Astrocyte (in vitro differentiated cells and primary cell): ENCODE data around the gene SEMA6A. TPM values are rescaled to one million over a fixed set of nuclear protein-coding genes. Genes with fewer than 3 reads are reported as not detected.

Source experiments
- DNase-seq: peaks from one replicate; pipeline ENCODE4 v3.0.0-alpha.2; 2010; ENCODE audit warnings: low read depth
- FAIRE-seq: peaks from 2 replicates; lab custom pipeline; 2011; peaks lifted over from hg19 to GRCh38; lab: Jason Lieb, UNC
- H2AFZ ChIP-seq: 2 replicates; pipeline ENCODE4 v1.6.0; 2012; ENCODE audit warnings: low read depth, low read length, inconsistent platforms
- H3K27ac ChIP-seq: 2 replicates; pipeline ENCODE4 v1.5.1; 2011; ENCODE audit warnings: low read depth, low read length, inconsistent platforms
- H3K27me3 ChIP-seq: 2 replicates; pipeline ENCODE4 v1.6.0; 2011; ENCODE audit warnings: low read length, inconsistent platforms; ENCODE audit not compliant: insufficient read depth
- H3K36me3 ChIP-seq: 2 replicates; pipeline ENCODE4 v1.5.1; 2011; ENCODE audit warnings: low read length, inconsistent platforms; ENCODE audit not compliant: insufficient read depth
- H3K4me1 ChIP-seq: 2 replicates; pipeline ENCODE4 v1.5.1; 2011; ENCODE audit warnings: low read length, inconsistent platforms; ENCODE audit not compliant: insufficient read depth
- H3K4me2 ChIP-seq: 2 replicates; pipeline ENCODE4 v1.6.0; 2012; ENCODE audit warnings: low read length, inconsistent platforms
- H3K4me3 ChIP-seq: 2 replicates; pipeline ENCODE4 v1.5.1; 2011; ENCODE audit warnings: low read depth, mild to moderate bottlenecking, low read length, inconsistent platforms; ENCODE audit not compliant: insufficient read depth
- H3K79me2 ChIP-seq: 2 replicates; pipeline ENCODE4 v1.6.0; 2012; ENCODE audit warnings: mild to moderate bottlenecking, low read length, inconsistent platforms; ENCODE audit not compliant: insufficient read depth
- H3K9ac ChIP-seq: 2 replicates; pipeline ENCODE4 v1.6.0; 2012; ENCODE audit warnings: mild to moderate bottlenecking, low read length, inconsistent platforms
- H3K9me3 ChIP-seq: 2 replicates; pipeline ENCODE4 v1.5.1; 2012; ENCODE audit warnings: low read depth, mild to moderate bottlenecking, low read length, inconsistent platforms; ENCODE audit not compliant: insufficient read depth
- H4K20me1 ChIP-seq: 2 replicates; pipeline ENCODE4 v1.6.0; 2012; ENCODE audit warnings: low read length, inconsistent platforms; ENCODE audit not compliant: insufficient read depth
- H3K27ac Mint-ChIP-seq: one replicate; pipeline ENCODE4 v1.8.0; 2021; ENCODE audit warnings: mild to moderate bottlenecking, mixed read lengths; ENCODE audit not compliant: unreplicated experiment
- H3K27me3 Mint-ChIP-seq: one replicate; pipeline ENCODE4 v1.8.0; 2021; ENCODE audit warnings: low read depth, mixed read lengths; ENCODE audit not compliant: unreplicated experiment
- H3K36me3 Mint-ChIP-seq: one replicate; pipeline ENCODE4 v1.8.0; 2021; ENCODE audit warnings: low read depth, mixed read lengths; ENCODE audit not compliant: unreplicated experiment
- H3K4me1 Mint-ChIP-seq: one replicate; pipeline ENCODE4 v1.8.0; 2021; ENCODE audit warnings: low read depth, mixed read lengths; ENCODE audit not compliant: unreplicated experiment
- H3K4me3 Mint-ChIP-seq: one replicate; pipeline ENCODE4 v1.8.0; 2021; ENCODE audit warnings: mild to moderate bottlenecking, moderate library complexity, mixed read lengths; ENCODE audit not compliant: unreplicated experiment
- H3K9me3 Mint-ChIP-seq: one replicate; pipeline ENCODE4 v1.8.0; 2021; ENCODE audit warnings: mild to moderate bottlenecking, mixed read lengths; ENCODE audit not compliant: unreplicated experiment
- CTCF ChIP-seq: IDR thresholded peaks from 2 replicates; pipeline ENCODE4 v1.5.1; 2011; ENCODE audit warnings: low read depth, mild to moderate bottlenecking, inconsistent platforms, low read length, moderate library complexity; ENCODE audit not compliant: insufficient read depth
- EZH2 ChIP-seq: IDR thresholded peaks from 2 replicates; pipeline ENCODE4 v1.6.1; 2012; ENCODE audit warnings: mild to moderate bottlenecking, low read length, inconsistent platforms; ENCODE audit not compliant: insufficient read depth
- total RNA-seq: library from RNA; stranded (reverse); gene quantifications from 2 replicates; pipeline ENCODE4 v1.2.1, GENCODE V29; 2021

SEMA6A gene
- total RNA-seq, 1 donor from 2014 or later: 34.2 TPM

DNA sequence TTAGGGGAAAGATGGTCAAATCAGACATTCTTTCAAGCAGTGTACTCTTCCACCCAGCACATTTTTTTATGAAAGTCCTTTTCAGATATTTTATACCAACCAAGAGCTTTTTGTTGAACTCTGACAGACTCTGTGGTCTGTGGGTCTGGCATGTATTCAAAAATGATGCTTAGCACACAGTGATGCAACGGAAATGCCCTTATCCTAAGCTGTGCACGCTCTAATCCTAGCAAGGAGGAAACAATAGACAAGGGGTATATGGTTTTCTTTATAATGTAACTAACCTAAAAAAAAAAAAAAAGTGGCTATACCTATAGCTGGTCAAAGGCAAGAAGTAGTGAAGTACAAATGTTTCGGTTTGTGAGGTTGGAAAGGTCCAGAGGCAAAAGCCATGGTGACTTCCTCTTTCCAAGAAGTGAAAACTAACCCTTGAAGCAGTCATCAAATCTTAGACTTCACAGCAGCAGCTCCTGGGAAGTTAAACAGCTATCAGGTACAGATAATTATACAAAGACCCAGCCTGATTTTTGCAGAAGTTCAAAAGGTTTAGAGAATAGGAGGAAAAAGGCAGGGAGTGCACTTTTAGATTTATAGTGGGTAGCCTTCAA is 82.5 kb downstream of the SEMA6A start:
- no peaks in the 10 kb centered on the region for H3K9me3 ChIP-seq
- no peaks in the 10 kb centered on the region for H4K20me1 ChIP-seq
- H3K36me3 Mint-ChIP-seq: peaks cover 25% of the 10 kb centered on the region
- H3K9me3 Mint-ChIP-seq: peaks cover 2% of the 10 kb centered on the region
- FAIRE-seq: no peak
- peaks cover 7% of the 10 kb centered on the region for H3K27me3 ChIP-seq
- H3K27me3 Mint-ChIP-seq: no peaks in the 10 kb centered on the region
- H3K27ac ChIP-seq: no peak overlapping the region
- H3K4me3 Mint-ChIP-seq: no peak overlapping the region
- no peaks in the 10 kb centered on the region for H3K79me2 ChIP-seq
- peak overlapping the region; percentile 79 for H3K27ac Mint-ChIP-seq
- H2AFZ ChIP-seq: no peak overlapping the region
- H3K36me3 ChIP-seq: no peaks in the 10 kb centered on the region
- H3K4me1 ChIP-seq: peaks cover 10% of the 10 kb centered on the region
- H3K4me1 Mint-ChIP-seq: peaks cover 29% of the 10 kb centered on the region
- peak; percentile 92 for DNase-seq
- H3K4me2 ChIP-seq: peak overlapping the region; percentile 46
- TF ChIP-seq CTCF (no peak), EZH2 (no peak)
- H3K9ac ChIP-seq: no peak overlapping the region
- no peak overlapping the region for H3K4me3 ChIP-seq

DNA sequence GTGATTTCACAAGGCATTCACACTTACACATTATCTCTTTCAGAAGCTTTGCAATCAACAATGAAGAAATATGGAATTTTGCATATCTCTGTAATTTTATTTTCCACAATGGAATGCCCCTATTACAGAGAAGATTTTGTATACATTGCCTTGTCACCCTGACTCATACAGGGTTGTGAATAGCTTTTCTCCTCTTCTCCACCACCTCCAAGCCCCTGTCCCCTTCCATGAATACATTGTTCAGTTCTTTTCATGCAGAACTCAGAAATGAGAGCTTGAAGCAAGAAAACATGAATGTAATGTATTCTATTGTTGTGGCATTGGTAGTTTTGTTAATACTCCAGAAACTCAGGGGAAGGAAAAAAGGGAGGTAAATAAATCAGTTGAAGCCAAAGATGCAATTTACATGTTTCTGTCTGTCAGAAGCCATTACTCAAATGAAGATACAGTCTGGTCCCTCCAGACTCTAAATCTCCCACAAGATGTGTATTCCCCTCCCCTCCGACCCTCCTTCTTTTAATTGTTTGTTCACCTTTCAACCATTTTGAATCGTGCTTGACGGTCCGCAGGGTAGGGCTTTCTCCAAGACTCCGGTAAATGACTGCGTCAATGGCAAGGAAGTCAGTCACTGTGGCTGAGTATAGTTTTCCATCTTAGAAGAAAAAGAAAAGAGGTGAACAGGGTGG is 86.1 kb downstream of the SEMA6A start:
- H3K9me3 Mint-ChIP-seq: peaks cover 2% of the 10 kb centered on the region
- no peak for DNase-seq
- H3K27ac ChIP-seq: no peak overlapping the region
- TF ChIP-seq CTCF: no peak
- no peak for TF ChIP-seq EZH2
- peaks cover 21% of the 10 kb centered on the region for H3K36me3 Mint-ChIP-seq
- H4K20me1 ChIP-seq: no peaks in the 10 kb centered on the region
- no peak overlapping the region for H2AFZ ChIP-seq
- peaks cover 3% of the 10 kb centered on the region for H3K27me3 ChIP-seq
- H3K4me1 ChIP-seq: peaks cover 10% of the 10 kb centered on the region
- H3K79me2 ChIP-seq: no peaks in the 10 kb centered on the region
- no peak overlapping the region for H3K4me2 ChIP-seq
- no peak overlapping the region for H3K9ac ChIP-seq
- H3K36me3 ChIP-seq: no peaks in the 10 kb centered on the region
- FAIRE-seq: no peak
- no peak overlapping the region for H3K4me3 Mint-ChIP-seq
- no peaks in the 10 kb centered on the region for H3K9me3 ChIP-seq
- no peak overlapping the region for H3K4me3 ChIP-seq
- peaks cover 20% of the 10 kb centered on the region for H3K4me1 Mint-ChIP-seq
- H3K27me3 Mint-ChIP-seq: no peaks in the 10 kb centered on the region
- no peak overlapping the region for H3K27ac Mint-ChIP-seq

- TF ChIP-seq EZH2: no peak
- TF ChIP-seq CTCF: no peak
- peaks cover 17% of the 10 kb centered on the region for H3K4me1 Mint-ChIP-seq
- H3K27ac ChIP-seq: no peak overlapping the region
- FAIRE-seq (no peak), DNase-seq (no peak)
- H3K4me3 ChIP-seq: no peak overlapping the region
- H3K4me3 Mint-ChIP-seq: no peak overlapping the region
- no peak overlapping the region for H2AFZ ChIP-seq
- H3K27me3 Mint-ChIP-seq: no peaks in the 10 kb centered on the region
- H3K4me1 ChIP-seq: peaks cover 6% of the 10 kb centered on the region
- H3K27me3 ChIP-seq: peaks cover 3% of the 10 kb centered on the region
- H3K9ac ChIP-seq: no peak overlapping the region
- no peak overlapping the region for H3K27ac Mint-ChIP-seq
- no peaks in the 10 kb centered on the region for H3K36me3 ChIP-seq
- no peaks in the 10 kb centered on the region for H3K9me3 Mint-ChIP-seq
- H4K20me1 ChIP-seq: no peaks in the 10 kb centered on the region
- H3K79me2 ChIP-seq: no peaks in the 10 kb centered on the region
- no peaks in the 10 kb centered on the region for H3K9me3 ChIP-seq
- H3K36me3 Mint-ChIP-seq: peaks cover 20% of the 10 kb centered on the region
- no peak overlapping the region for H3K4me2 ChIP-seq
These were observed 87.6 kb downstream of the SEMA6A start for GRCh38 chr5:116487045-116487444.
